ENCODE data around the gene RHBDD1. TPM values are rescaled to one million over a fixed set of nuclear protein-coding genes. Genes with fewer than 3 reads are reported as not detected.

Gene RHBDD1
- total and polyA plus RNA-seq, 12 donors: 4.5 to 57.1 (median 33.7) TPM

DNA sequence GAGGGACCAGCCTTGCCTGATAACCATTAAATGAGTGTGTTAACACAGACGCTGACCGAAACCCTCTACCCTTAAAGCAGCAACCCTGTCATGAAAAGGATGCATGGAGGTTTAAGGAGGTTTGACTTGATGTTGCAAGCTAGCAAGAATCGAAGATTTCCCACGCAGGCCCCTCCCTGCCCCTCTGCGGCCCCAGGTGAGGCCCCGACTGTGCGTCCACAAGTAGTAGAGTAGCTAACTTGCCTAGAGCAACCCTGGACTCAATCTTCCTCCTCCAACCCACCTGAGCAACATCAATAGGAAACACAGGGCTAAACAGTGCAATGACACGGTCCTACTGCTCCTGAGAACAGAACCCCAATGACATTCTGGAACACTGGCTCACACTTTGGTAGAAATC, 178.0 kb downstream of the RHBDD1 start:
- no peak for ATAC-seq

DNA sequence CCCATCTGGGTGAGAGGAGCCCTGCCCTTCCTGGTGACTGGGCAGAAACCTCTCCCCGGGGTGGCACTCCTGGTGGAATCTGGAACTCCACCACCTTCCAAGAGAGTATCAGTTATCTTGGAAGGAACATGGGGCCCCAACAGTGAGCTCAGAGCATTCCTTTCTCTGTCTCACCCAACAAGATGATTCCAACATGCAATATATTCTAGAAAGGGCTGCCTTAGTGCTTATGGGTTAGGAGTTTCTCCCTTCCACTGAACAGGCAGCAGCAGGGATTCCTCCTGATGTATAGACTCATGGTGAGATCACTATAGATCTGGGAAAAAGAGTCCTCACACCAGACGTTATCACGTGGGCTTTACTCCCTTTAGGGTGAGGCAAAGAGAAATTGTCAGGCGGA, 181.0 kb downstream of the RHBDD1 start:
- 54 to 75% methylated on average over 4 of the region's 4 CpGs for WGBS, 2 donors
- no peaks in the 10 kb centered on the region for H3K4me1 ChIP-seq
- H3K9me3 ChIP-seq: no peaks in the 10 kb centered on the region
- intact Hi-C loops (cut with DNase I): no loop called here
- H3K36me3 ChIP-seq: peaks cover 0 to 30% (median 0%) of the 10 kb centered on the region in 9 donors
- ATAC-seq (no peak), DNase-seq (no peak)
- H3K27me3 ChIP-seq: no peaks in the 10 kb centered on the region
- no peak overlapping the region for H3K4me3 ChIP-seq
- no peak overlapping the region for H3K27ac ChIP-seq
- TF ChIP-seq, protein P1, sequence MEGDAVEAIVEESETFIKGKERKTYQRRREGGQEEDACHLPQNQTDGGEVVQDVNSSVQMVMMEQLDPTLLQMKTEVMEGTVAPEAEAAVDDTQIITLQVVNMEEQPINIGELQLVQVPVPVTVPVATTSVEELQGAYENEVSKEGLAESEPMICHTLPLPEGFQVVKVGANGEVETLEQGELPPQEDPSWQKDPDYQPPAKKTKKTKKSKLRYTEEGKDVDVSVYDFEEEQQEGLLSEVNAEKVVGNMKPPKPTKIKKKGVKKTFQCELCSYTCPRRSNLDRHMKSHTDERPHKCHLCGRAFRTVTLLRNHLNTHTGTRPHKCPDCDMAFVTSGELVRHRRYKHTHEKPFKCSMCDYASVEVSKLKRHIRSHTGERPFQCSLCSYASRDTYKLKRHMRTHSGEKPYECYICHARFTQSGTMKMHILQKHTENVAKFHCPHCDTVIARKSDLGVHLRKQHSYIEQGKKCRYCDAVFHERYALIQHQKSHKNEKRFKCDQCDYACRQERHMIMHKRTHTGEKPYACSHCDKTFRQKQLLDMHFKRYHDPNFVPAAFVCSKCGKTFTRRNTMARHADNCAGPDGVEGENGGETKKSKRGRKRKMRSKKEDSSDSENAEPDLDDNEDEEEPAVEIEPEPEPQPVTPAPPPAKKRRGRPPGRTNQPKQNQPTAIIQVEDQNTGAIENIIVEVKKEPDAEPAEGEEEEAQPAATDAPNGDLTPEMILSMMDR (IDR thresholded peaks at IDR 0.05): no peak

More for the DNA sequence above, 178.0 kb downstream of the RHBDD1 start:
- H3K36me3 ChIP-seq: peaks cover 0 to 26% (median 0%) of the 10 kb centered on the region in 9 donors
- no peak overlapping the region for H3K4me3 ChIP-seq
- WGBS, 2 donors: 82 to 86% methylated on average over 8 of the region's 8 CpGs
- TF ChIP-seq, protein P1 (IDR thresholded peaks at IDR 0.05): no peak
- intact Hi-C loops (cut with DNase I): no loop called here
- H3K27ac ChIP-seq: no peak overlapping the region
- H3K4me1 ChIP-seq: no peaks in the 10 kb centered on the region
- H3K9me3 ChIP-seq: no peaks in the 10 kb centered on the region
- no peak for DNase-seq
- H3K27me3 ChIP-seq: no peaks in the 10 kb centered on the region

GRCh38 chr2:227020416-227020815, 184.6 kb downstream of the RHBDD1 start:
- H3K27me3 ChIP-seq: no peaks in the 10 kb centered on the region
- no peaks in the 10 kb centered on the region for H3K9me3 ChIP-seq
- TF ChIP-seq, protein P1 (IDR thresholded peaks at IDR 0.05): no peak
- H3K36me3 ChIP-seq: peaks cover 0 to 48% (median 0%) of the 10 kb centered on the region in 9 donors
- no peak overlapping the region for H3K4me3 ChIP-seq
- ATAC-seq (no peak), DNase-seq (no peak)
- intact Hi-C loops (cut with DNase I): no loop called here
- H3K4me1 ChIP-seq: no peaks in the 10 kb centered on the region
- 78 to 79% methylated on average over 2 of the region's 2 CpGs for WGBS, 2 donors
- H3K27ac ChIP-seq: no peak overlapping the region

GRCh38 chr2:227022608-227023007, 186.8 kb downstream of the RHBDD1 start:
- H3K4me3 ChIP-seq: no peak overlapping the region
- 69 to 71% methylated on average over 3 of the region's 3 CpGs for WGBS, 2 donors
- DNase-seq (no peak), ATAC-seq (no peak)
- intact Hi-C loops (cut with DNase I): no loop called here
- no peaks in the 10 kb centered on the region for H3K9me3 ChIP-seq
- H3K4me1 ChIP-seq: no peaks in the 10 kb centered on the region
- TF ChIP-seq, protein P1 (IDR thresholded peaks at IDR 0.05): no peak
- no peak overlapping the region for H3K27ac ChIP-seq
- peaks cover 0 to 59% (median 0%) of the 10 kb centered on the region in 9 donors for H3K36me3 ChIP-seq
- H3K27me3 ChIP-seq: no peaks in the 10 kb centered on the region
